VCaP (cell line): ENCODE measurements around the gene ZNF280B.

Experiments used
- H3K27ac ChIP-seq: fragments of 450-650 bp; 2 replicates; pipeline ENCODE4 v1.5.1; 2017
- TF ChIP-seq, protein P1 (sequence below): fragments of 450-650 bp; conservative IDR thresholded peaks from 2 replicates; pipeline ENCODE4 v1.5.1; 2017; ENCODE audit warnings: mild to moderate bottlenecking, moderate library complexity

ZNF280B gene

DNA sequence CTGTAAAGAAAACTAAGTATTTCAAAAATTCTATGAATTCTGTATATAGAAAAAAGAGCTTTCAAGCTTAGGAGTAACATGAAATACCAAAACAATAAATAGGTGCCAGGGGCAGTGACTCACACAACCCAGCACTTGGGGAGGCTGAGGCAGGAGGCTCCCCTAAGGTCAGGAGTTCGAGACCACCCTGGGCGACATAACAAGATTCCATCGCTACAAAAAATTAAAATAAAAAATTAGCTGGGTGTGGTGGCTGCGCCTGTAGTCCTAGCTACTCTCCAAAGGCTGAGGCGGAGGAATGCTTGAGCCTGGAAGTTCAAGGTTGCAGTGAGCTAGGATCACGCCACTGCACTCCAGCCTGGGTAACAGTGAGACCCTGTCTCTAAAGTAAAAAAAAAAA lies 21.5 kb downstream of the ZNF280B start:
- no peak overlapping the region for H3K27ac ChIP-seq
- TF ChIP-seq, protein P1, sequence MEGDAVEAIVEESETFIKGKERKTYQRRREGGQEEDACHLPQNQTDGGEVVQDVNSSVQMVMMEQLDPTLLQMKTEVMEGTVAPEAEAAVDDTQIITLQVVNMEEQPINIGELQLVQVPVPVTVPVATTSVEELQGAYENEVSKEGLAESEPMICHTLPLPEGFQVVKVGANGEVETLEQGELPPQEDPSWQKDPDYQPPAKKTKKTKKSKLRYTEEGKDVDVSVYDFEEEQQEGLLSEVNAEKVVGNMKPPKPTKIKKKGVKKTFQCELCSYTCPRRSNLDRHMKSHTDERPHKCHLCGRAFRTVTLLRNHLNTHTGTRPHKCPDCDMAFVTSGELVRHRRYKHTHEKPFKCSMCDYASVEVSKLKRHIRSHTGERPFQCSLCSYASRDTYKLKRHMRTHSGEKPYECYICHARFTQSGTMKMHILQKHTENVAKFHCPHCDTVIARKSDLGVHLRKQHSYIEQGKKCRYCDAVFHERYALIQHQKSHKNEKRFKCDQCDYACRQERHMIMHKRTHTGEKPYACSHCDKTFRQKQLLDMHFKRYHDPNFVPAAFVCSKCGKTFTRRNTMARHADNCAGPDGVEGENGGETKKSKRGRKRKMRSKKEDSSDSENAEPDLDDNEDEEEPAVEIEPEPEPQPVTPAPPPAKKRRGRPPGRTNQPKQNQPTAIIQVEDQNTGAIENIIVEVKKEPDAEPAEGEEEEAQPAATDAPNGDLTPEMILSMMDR: no peak

DNA sequence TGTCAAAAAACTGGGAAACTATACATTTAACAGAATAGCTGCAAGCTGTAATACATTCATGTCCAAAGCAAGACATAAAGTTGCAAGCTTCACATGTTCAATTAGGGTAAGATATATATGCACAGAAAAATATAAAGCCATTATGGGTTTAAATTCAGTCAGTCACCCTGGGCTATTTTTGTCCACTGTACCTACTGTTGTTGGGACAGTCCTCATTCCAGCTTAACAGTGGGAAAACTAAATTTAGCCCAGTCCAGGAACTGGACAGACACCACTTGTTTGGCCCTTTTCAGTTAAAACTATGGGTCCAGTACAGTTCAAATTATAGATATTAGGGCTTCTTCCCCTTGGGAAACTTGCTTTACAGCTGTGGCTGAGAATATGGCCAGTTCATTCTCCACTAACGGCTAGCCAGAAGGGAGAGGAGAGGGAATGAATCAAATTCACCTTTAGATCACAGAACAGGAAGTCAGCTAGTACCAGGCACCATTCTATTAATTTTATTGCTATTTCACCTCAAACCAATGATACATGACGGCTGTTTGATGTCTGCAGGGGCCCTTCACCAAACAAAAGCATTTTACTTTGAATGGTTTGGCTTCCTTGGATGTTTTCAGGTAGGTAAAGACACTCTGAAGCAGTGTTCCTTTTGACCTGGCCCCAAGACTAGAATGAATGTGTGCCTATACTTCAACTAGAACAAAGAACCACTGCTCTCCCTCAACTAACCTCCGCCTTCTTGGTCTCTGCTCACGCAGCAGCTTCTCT lies 22.2 kb downstream of the ZNF280B start:
- TF ChIP-seq, protein P1: no peak
- no peak overlapping the region for H3K27ac ChIP-seq

DNA sequence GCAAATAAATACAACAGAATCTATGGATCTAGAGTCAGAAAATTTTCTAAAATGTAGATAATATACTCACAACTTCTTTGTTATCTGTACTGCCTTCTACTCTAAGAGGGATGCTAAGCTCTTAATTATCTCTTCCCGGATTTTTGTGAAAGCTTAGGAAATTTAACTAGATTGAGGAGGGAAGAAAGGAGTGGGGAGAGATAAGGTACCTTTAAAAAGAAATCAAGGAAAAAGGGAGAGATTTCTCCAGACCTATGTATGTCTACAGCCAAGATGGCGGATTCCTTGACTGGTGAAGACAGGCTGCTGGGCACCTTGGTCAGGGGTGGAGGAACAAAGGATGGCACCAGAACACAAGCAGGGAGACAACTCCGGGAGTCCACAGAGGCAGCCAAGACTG lies 23.0 kb downstream of the ZNF280B start:
- H3K27ac ChIP-seq: no peak overlapping the region
- TF ChIP-seq, protein P1: no peak

DNA sequence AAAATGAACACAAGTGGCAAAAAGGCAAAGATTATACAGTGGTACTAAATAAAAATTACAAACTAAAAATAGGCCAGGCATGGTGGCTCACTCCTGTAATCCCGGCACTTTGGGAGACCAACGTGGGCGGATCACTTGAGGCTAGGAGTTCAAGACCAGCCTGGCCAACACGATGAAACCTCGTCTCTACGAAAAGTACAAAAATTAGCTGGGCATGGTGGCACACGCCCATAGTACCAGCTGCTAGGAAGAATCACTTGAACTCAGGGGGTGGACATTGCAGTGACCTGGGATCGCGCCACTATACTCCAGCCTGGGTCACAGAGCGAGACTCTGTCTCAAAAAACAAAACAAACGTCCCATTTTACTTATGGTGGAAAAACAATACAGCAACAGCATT lies 24.5 kb downstream of the ZNF280B start:
- TF ChIP-seq, protein P1: no peak
- no peak overlapping the region for H3K27ac ChIP-seq

DNA sequence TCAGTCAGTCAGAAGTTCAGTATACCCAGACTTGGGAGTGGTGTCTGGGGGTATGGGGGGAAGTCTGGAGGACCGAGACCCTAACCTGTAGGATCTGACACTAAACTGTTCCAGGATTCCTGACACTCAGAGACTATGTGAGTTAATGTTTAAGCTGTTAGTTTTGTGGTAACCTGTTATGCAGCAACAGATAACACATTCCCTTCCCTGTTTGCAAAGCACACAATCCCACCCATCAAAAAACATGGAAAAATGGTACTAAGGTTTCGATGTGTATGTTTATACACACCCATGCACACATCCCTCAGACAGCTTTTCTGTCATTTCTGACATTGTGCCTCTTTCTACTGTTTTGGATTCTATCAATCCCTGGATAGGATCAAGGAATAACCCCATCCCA lies 27.6 kb downstream of the ZNF280B start:
- TF ChIP-seq, protein P1: no peak
- H3K27ac ChIP-seq: no peak overlapping the region

DNA sequence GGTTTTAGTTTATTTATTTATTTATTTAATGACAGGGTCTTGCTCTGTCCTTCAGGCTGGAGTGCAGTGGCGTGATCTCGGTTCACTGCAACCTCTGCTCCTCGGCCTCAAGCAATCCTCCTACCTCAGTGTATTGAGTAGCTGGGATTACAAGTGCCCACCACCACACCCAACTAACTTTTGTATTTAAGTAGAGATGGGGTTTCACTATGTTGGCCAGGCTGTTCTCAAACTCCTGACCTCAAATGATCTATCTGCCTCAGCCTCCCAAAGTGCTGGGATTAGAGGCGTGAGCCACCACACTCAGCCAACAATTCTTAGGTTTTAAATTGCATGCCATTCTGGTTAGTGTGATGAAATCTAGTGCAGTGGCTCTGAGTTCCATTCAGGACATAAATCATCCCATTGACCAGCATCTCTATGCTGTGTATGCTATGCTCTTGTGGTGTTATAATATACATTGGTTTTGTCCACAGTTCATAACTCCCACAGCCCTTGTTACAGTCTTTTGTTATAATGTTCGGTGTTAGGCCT lies 28.5 kb downstream of the ZNF280B start:
- TF ChIP-seq, protein P1: no peak
- H3K27ac ChIP-seq: no peak overlapping the region

DNA sequence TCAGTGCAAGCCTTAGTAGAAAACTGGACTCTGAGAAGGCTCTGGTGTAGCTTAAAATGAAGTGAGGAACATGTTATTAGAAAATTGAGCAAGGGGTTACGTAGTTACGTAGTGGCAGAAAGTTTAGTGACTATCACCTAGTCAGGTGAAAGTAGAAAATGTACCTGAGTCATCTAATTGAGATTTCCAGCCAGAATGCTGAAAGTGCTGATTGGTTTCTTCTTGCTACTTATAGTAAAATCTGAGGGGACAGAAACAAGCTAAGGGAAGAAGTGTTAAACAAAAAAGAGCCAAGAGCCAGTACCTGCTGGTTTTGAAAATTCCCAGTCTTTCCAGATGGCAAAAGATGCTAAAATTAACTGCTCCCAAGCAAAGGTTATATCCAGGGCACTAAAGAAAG lies 29.4 kb downstream of the ZNF280B start:
- TF ChIP-seq, protein P1: no peak
- no peak overlapping the region for H3K27ac ChIP-seq
